AG20443 (cell line): ENCODE data around the gene MS4A18.

Experiments
- DNase-seq: peaks from one replicate; pipeline ENCODE4 v3.0.0; 2012; ENCODE audit warnings: low spot score, mixed read lengths

MS4A18 gene

DNA sequence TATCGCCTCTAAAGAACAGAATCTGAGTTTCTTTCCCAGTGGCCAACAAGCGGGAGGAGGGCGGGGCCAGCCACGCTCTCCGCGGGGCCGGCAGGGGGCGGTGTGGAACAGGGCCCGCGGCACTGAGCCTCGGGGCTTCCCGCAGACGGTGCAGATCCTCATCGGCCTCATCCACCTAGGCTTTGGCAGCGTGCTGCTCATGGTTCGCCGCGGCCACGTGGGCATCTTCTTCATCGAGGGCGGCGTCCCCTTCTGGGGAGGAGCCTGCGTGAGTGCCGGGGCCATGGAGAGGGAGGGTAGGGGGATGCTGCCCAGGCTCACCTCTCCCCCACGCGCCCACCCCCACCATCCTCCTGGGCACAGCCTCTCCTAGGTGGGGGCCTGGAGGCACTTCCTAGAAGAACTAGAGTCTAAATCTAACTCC lies 42.9 kb downstream of the MS4A18 start:
- peak; percentile 64 for DNase-seq

DNA sequence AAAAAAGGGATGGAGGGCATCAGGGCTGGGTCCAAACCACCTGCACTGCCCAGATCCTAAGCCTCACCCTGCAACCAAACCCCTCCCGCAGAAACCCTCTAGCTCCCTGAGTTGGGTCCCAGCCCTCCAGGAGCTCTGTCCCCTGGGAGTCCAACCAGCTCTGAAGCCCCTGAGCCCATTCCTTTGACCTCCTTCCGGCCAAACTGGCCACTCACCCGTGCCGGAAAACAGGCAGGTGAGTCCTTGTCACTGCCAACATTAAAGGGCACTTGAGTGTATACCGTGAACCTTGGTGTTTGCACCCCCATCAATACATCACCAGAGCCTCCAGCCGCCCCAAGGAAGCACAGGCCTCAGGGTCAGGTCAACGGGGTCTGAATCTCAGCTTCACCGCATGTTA lies 43.7 kb downstream of the MS4A18 start:
- no peak for DNase-seq

DNA sequence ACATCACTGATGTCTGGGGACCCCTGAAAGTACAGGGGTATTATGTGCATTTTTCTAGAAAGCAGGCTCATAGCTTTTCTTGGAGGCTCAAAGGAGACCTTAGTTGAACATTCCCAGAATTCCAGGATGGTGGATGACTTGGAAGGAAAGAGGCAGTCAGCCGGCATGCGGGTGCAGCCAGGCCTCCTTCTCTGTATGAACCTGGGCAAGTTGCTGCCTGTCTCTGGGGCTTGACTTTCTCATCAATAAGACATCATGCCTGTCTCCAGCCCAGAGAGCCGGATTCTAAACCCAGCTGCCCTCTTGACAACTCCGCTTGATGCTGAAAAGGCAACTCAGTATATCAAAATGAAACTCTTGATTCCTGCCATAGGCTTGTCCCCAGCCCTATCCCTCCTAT lies 44.8 kb downstream of the MS4A18 start:
- DNase-seq, result no peak

DNA sequence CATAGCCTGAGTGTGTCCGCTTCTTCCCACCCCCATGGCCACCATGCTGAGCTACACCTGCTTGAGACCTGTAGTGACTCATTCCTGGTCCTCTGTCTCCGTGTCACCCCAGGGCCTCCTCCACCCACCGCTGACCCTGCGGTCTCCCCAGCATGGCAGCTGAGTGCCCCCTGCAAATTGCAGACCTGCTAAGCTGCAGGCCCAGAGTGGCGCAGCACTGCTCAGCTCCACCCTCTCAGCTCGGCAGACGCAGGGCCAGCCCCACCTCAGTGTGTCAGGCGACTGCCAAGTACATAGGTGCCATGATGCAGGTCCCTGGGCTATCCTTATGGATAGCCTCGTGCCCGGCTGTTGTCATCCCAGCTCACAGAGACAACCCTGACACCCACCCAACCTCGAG lies 45.3 kb downstream of the MS4A18 start:
- DNase-seq, result no peak

DNA sequence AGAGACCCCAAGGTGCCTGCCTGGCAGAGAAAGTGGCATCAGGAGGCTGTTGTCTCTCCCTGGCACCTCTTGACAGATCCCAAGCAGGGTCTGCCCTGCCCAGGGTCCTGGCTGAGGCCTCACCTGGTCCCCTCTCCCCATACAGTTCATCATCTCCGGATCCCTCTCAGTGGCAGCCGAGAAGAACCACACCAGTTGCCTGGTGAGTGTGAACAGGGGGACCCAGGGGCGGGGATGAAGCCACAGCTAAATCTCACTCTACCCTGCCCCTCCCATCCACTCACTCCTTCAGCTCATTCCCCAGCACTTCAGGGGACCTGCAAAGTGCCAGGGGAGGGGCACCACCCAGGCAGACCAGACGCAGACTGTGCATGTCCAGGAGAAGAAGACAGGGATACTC lies 46.6 kb downstream of the MS4A18 start:
- no peak for DNase-seq

DNA sequence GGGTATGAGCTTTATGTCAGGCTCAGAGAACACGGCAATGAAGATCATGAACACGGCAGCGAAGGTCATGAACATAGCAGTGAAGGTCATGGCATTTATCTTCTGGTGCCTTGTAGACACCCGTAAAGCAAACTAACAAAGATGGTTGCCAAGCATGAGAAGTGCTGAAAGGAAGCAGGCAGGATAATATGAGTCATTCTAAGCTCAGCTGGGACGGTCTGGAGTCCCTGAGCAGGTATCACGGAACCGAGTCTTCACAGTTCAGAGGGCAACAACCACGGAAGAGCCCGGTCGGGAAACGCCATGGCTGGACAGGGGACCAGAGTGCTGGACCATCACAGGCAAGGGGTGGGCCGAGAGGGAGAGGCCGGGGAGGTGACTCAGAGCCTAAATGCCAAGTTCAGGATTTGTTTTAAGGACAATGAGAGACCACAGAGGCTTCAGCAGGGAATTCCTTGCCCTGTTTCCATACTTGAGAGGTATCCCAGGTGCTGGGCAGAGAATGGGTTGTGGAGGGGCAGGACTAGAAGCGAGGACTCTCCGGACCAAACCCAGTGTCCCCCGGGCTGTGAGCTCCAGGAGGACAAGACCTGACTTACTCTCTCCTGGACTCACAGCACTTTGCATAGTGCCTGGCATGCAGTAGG lies 47.5 kb downstream of the MS4A18 start:
- DNase-seq, result no peak

DNA sequence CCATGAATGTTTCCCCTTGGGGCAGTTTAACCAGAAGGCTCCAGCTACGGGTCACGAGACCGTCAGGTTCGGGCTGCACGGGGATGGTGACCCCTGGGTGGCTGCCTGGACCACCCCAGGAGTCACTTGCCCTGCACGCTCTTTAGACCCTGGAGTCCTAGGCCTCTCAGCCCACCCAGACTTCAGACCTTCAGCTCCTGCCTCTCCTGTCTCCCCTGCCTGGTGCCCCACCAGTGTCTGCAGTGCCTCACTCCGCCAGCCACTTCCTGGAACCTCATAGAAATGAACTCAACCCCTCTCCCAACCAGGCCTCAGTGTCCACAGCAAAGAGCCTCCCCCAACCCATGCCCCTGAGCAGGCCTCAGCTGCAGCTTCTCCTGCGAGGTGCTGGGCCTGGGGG lies 48.1 kb downstream of the MS4A18 start:
- DNase-seq, result no peak

DNA sequence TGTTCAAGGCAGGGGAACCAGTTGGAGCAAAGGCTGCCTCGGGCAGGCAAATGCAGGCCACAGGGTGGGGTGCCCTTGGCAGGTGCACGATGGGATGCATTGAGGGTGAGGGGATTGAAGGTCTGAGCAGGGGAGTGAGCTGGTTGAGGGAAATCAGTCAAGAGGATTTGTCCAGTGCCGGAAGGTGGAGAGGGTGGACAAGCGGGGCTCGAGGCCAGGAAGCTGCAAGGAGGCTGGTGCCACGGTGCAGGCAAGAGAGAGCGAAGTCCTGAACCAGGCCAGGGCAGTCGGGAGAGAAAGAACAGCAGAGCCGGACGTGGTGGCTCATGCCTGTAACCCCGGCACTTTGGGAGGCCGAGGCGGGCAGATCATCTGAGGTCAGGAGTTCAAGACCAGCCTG lies 50.2 kb downstream of the MS4A18 start:
- DNase-seq, result no peak

DNA sequence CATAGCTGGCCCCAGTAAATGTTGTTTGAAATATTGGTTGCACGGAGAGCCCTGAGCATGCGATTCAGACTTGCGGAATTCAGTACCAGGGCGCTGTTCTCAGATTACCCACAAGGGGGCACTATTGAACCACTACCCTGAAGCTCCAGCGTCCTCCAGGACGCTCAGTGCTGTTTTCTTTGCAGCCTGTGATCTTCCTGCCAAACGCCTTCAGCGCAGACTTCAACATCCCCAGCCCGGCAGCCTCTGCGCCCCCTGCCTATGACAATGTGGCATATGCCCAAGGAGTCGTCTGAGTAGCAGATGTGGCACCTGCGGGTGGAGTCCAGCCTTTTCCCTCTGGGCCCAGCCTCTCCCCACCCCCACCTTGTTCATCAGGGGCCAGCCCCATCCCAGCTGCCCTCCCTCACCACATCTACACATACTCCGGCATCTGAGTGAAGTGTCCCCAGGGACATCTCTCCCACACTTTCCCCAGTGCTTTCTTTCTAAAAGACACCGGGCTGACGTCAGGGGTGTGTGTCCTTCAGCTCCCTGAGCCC lies 51.0 kb downstream of the MS4A18 start:
- DNase-seq, result peak; percentile 92

DNA sequence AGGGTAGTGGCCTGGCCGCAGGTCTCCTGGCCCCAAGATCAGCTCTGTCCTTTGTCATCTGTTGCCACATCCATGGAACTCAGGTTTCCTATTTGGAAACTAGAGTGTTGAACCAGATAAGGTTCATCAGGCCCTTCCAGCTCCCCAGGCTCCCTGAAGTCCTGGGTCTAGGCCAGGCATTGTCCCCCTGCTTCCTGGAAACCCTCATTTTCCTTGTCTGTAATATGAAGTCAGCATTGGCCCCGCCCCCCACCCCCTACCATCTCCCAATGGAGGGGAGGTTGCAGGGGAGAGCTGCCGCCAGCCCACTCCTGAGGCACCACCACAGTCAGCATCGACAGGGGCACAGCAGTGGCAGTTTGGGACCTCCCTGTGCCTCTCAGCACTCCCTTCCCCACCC lies 51.6 kb downstream of the MS4A18 start:
- no peak for DNase-seq

DNA sequence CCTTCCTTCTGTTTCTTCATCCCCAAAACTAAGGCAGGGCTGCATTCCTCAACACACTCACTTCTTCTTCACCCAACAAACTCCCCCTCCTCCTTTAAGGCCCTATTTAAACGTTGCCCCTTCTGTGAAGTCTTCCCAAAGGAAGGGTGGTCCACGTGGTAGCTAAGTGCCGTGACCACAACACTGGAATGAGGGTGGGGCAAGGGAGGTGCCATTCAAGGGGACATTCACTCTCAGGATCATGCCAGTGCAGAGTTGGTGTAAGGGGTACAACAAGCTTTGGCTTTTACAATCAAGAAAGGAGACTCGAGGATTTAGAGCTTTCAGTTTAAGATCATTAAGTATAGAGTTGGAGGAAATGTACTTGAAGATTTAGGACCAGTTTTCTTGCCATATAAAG lies 52.6 kb downstream of the MS4A18 start:
- DNase-seq, result no peak

DNA sequence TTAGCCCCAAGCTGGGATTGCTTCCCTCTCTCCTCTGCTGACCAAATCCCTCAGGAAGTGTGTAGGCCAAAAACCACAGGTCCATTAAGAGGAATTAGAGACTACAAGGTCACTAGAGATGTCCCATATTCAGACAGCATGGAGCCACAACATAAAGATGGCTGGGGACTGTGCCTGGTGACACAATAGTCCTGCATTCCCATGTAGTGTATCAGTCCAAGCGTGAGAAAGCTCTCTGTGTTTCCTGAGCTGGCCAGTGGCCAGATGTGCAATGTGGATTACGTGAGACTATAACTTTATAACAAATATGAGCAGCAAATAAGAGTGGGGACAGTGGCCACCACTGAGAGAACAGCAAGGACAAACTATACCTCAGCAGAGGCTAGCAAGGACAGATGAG lies 53.1 kb downstream of the MS4A18 start:
- peak; percentile 80 for DNase-seq

DNA sequence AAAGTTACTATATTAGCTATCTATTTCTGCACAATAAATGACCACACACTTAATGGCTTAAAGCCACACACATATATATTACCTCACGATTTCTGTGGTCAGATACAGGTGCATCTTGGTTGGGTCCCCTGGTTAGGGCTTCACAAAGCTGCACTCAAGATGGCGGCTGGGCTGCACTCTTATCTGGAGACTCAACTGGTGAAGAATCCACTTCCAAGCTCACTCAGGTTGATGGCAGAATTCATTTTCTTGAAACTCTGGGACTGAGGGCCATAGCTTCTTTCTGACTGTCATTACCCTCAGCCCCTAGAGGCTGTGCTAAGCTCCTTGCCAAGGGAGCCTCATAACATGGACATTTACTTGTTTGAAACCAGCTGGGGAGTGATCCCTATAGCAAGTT lies 55.5 kb downstream of the MS4A18 start:
- no peak for DNase-seq

DNA sequence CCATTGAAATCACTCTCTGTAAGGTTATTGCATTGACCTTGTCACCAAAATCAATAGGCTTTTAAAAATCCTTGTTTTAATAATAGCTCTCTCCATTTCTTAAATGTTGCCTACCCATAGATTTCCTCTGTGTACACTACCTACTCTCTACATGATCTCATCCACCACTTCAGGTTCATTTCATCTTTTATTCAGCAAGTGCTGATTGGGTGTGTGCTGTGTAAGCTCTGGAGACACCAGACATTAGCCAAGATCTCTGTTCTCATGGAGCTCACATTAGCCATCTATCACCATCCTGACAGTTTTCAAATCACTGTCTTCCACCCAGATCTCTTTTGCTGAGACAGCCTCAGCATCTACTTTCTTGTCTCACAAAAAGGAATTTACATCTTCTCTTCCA lies 56.3 kb downstream of the MS4A18 start:
- DNase-seq, result no peak

DNA sequence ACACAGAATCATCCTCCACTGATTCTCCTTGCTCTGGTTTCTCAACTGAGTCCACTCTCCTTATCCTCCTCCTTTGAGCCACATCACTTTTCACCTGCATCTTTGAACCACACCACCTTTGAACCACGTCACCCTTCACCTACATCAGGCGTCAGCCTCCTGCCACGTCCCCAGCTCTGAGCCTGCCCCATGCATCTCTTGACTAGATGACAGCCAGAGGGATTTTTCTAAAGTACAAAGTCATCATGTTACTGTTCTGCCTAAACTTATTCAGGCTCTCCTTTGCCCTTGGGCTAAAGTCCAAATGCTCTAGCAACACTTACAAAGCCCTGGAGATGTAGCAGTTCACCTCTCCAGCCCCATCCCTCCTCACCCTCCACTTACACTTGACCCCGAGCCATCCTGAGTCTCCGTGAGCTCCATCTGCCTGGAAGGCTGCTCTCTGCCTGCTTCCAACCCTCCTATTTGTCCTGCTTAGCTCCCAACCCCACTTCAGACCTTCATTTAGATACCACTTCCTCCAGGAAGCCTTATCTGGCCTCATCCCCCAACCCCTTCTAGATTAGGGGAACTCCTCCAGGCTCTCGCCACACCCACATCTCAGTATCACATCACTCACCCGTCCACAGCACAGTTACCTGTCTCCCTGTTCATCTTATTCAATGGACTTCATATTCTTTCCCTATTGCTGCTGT lies 56.9 kb downstream of the MS4A18 start:
- DNase-seq, result no peak

DNA sequence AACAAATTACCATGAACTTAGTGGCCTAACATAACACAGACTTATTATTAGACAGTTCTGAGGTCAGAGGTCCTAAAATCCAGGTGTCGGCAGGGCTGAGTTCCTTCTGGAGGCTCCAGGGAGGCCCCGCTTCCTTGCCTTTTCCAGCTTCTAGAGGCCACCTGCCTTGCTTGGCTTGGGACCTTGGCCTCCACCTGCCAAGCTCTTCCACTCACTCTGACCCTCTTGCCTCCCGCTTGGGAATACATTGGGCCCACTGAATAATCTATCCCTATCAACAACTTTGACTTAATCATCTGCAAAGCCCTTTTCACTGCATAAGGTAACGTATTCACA lies 57.4 kb downstream of the MS4A18 start:
- DNase-seq, result no peak

DNA sequence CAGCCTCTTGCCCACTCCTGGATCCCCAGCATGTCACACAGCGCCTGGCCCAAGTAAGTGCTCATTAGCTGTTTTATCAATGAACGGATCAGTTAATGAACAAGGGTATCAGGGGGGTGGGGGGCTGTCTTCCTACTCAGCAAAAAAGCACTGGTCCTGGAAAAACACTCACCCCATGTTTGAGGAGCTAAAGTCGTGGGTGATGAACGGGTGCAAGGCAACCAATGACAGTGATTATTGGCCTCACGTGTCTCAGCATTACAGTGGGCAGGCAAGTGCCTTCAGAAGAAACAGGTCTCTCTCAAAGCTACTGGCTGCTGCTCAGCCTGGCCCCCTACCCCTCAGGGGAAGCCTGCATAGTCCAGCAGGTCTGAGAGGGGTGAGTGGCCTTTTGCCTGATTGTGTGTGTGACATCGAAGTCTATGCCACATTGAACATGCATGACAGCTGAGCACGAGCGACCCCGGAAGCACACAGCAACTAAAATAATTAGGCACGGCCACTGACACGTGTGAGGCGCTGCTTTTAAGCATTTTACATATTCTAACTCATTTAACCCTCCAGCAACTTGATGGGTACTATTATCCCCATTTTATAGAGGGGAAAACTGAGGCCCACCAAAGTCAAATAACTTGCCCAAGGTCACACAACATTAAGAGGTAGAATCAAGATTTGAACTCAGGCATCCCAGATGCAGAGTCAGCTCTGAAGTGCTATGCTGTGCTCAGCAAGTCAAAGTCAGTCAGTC lies 58.0 kb downstream of the MS4A18 start:
- no peak for DNase-seq

DNA sequence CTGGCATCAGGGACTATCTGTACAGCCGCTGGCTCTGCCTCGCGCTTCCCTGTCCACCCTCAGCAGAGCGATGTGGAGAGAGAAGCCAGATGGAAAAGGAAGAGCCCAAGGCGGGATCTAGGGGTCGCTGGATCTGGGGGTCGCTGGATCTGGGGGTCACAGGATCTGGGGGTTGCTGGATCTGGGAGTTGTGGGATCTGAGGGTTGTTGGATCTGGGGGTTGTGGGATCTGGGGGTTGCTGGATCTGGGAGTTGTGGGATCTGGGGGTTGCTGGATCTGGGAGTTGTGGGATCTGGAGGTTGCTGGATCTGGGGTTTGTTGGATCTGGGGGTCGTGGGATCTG lies 58.6 kb downstream of the MS4A18 start:
- no peak for DNase-seq

DNA sequence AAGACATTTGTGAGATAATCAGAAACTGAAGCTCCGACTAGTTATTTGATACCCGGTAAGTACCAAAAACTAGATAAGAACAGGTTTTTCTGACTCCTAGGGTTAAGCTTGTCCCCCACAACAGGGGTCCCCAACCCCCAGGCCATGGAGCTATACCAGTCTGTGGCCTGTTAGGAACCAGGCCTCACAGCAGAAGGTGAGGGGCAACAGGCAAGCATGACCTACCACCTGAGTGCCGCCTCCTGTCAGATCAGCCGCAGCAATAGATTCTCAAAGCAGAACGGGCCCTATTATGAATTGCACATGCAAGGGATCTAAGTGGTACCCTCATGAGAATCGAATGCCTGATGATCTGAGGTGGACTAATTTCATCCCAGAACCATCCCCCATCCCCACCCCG lies 59.4 kb downstream of the MS4A18 start:
- DNase-seq, result no peak

DNA sequence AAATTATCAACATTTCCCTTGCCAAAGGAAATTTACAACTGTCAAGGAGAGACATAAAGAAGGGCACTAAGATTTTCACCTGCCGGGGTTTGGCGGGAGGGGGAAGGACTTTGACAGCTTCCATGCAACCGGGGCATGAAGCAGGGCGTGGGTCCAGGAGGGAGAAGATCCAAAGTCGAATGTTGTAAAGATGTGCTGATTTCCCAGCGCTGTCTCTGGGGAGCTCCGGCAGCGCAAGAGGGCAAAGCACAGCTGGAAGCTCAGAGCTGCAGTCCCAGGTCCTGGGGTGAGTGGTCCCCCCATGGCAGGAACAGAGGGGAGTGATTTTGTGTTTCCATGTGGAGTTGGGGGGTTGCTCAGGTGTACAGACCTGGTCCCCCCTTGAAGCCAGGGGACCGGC lies 60.6 kb downstream of the MS4A18 start, which contains the start of gene MS4A10:
TSS of gene MS4A10 (plus strand) at position 198 of the 400 bp plus-strand sequence. CDS start 5,003 bp downstream, outside the sequence.
- no peak for DNase-seq

DNA sequence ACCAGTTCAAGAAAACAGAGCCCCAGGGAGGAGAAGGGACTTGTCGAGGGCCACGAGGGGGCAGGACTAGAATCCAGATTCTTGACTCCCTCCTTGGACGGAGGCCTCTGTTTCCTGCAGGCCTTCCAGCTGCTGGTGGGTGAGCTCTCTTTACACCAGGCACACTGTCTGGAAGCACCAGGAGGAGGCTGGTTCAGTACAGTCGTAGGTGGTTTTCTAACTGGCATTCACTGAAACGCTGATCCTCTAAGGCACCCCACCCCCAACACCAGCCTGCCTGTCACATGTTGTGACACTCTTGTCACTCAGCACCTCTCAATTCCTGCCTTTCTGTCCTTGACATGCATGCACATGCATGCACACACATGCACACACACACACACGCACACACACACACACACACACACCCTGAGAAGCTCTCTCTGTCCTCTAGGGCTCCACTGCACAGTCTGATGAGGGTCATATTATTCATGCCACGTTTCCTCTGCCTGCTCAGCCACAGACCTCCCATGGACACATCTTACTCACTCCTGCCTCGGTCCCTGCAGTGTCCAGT lies 61.4 kb downstream of the MS4A18 start:
- DNase-seq, result peak; percentile 50

DNA sequence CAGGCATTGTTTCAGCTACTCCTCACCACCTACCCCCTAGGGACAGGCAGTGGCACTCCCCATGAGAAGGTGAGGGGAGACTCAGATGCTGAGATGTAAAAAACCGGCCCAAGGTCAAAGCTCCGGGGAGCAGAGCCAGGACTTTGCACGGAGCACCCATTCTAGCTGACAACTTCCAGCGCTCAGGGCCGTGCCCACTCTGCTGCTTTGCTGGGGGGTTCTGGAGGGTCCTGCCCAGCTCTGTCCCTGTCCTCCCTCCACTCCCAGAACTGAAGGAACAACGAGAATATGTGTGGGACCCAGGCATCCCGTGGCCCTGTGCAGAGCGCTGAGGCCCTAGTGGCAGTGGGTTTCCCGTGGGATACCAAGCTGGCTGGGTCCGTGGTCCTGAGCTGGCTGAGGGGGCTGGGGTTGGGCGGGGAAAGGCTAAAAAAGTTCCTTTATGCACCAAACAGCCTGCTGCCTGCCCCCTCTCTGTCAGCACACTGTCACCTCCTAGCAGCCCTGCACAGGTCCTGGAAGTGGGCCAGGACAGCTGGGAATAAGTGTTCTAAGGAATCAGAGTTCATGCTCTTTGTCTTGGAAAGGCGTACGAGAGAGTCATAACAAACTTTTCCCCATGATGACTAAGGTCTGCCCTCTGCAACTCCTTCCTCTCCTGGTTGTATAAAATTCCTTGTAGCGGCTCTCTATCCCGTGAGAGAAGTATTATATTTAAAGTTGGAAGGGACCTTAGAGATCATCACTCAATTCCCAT lies 62.5 kb downstream of the MS4A18 start:
- DNase-seq, result peak; percentile 72
